HFFc6 (cell line): ENCODE measurements around the gene NFATC4. TPM values are rescaled to one million over a fixed set of nuclear protein-coding genes. Genes with fewer than 3 reads are reported as not detected.

Experiments
- DNase-seq: peaks from one replicate; pipeline ENCODE4 v3.0.0-alpha.2; 2018
- H3K27ac Mint-ChIP-seq: 2 replicates; pipeline ENCODE4 v1.8.0; 2020; ENCODE audit warnings: mild to moderate bottlenecking, mixed read lengths
- H3K27me3 Mint-ChIP-seq: 2 replicates; pipeline ENCODE4 v1.8.0; 2021; ENCODE audit warnings: mild to moderate bottlenecking, moderate library complexity, mixed read lengths; ENCODE audit not compliant: insufficient read depth
- H3K36me3 Mint-ChIP-seq: 2 replicates; pipeline ENCODE4 v1.8.0; 2021; ENCODE audit warnings: low read depth, mixed read lengths
- H3K4me1 Mint-ChIP-seq: 2 replicates; pipeline ENCODE4 v1.8.0; 2020; ENCODE audit warnings: low read depth, mixed read lengths
- H3K4me3 Mint-ChIP-seq: 2 replicates; pipeline ENCODE4 v1.8.0; 2020; ENCODE audit warnings: mild to moderate bottlenecking, moderate library complexity, mixed read lengths
- H3K9me3 Mint-ChIP-seq: 2 replicates; pipeline ENCODE4 v1.8.0; 2020; ENCODE audit warnings: mild to moderate bottlenecking, mixed read lengths
- total RNA-seq, 6 experiments: library from RNA; stranded (reverse); fragmentation: NEBNext Ultra II Directional; extraction: Animal tissue kit (Norgen Biotek cat#: 25700); gene quantifications; 2 replicates in 1 of 6; 3 replicates in 5 of 6; pipeline ENCODE4 v1.2.3, GENCODE V29; 2021
- TF ChIP-seq, protein P1 (sequence below): fragments of 200-600 bp; sonication (generic); IDR thresholded peaks from 2 replicates; pipeline ENCODE4 v1.5.0; 2021; ENCODE audit warnings: antibody characterized with exemption, mild to moderate bottlenecking

Gene NFATC4
- total RNA-seq, 6 experiments from 2014 or later = 73.4 to 81.9 (median 77.2) TPM

DNA sequence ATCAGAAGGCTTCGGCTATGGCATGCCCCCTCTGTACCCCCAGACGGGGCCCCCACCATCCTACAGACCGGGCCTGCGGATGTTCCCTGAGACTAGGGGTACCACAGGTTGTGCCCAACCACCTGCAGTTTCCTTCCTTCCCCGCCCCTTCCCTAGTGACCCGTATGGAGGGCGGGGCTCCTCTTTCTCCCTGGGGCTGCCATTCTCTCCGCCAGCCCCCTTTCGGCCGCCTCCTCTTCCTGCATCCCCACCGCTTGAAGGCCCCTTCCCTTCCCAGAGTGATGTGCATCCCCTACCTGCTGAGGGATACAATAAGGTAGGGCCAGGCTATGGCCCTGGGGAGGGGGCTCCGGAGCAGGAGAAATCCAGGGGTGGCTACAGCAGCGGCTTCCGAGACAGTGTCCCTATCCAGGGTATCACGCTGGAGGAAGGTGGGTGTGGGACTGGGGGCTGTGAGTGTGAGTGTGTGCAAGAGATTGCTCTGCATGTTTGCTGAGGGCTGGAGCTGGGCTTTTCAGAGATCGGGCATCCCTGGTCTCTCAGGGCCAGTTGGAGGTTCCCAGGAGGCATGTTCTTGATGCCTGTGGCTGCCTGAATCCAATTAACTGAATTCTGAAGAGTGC lies 8.6 kb downstream of the NFATC4 start:
- DNase-seq = no peak
- Mint-ChIP-seq H3K9me3 (no peaks in the 10 kb centered on the region), H3K4me1 (peaks cover 13% of the 10 kb centered on the region; the same call in 1 of the 2 replicates), H3K27ac (no peak overlapping the region), H3K27me3 (peaks cover 2% of the 10 kb centered on the region), H3K36me3 (peaks cover 34% of the 10 kb centered on the region), H3K4me3 (no peak overlapping the region)
- TF ChIP-seq, protein P1, sequence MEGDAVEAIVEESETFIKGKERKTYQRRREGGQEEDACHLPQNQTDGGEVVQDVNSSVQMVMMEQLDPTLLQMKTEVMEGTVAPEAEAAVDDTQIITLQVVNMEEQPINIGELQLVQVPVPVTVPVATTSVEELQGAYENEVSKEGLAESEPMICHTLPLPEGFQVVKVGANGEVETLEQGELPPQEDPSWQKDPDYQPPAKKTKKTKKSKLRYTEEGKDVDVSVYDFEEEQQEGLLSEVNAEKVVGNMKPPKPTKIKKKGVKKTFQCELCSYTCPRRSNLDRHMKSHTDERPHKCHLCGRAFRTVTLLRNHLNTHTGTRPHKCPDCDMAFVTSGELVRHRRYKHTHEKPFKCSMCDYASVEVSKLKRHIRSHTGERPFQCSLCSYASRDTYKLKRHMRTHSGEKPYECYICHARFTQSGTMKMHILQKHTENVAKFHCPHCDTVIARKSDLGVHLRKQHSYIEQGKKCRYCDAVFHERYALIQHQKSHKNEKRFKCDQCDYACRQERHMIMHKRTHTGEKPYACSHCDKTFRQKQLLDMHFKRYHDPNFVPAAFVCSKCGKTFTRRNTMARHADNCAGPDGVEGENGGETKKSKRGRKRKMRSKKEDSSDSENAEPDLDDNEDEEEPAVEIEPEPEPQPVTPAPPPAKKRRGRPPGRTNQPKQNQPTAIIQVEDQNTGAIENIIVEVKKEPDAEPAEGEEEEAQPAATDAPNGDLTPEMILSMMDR = no peak

DNA sequence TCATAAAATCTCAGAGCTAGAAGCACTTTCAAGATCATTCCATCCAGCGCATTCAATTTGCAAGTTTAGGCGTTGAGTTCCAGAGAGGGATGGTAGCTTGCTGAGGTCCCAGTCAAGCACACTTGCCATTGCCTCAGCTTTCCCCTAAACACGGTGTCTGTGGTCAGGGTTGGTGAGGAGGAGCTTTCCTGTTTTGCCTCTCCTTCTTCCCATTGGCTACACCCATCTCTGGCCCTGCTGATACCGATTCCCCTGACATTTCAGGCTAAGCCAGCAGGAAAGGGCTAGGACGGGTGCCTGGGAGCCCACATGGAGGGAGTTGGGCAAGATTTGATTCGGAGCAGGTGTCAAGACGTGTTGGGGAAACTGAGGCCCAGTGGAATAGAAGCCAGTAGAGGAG lies 9.1 kb downstream of the NFATC4 start:
- H3K4me3 Mint-ChIP-seq = no peak overlapping the region
- no peak for DNase-seq
- H3K9me3 Mint-ChIP-seq = no peaks in the 10 kb centered on the region
- H3K27me3 Mint-ChIP-seq = peaks cover 2% of the 10 kb centered on the region
- H3K27ac Mint-ChIP-seq = no peak overlapping the region
- peaks cover 32% of the 10 kb centered on the region for H3K36me3 Mint-ChIP-seq
- TF ChIP-seq, protein P1 = no peak
- peaks cover 12% of the 10 kb centered on the region; the same call in 1 of the 2 replicates for H3K4me1 Mint-ChIP-seq

DNA sequence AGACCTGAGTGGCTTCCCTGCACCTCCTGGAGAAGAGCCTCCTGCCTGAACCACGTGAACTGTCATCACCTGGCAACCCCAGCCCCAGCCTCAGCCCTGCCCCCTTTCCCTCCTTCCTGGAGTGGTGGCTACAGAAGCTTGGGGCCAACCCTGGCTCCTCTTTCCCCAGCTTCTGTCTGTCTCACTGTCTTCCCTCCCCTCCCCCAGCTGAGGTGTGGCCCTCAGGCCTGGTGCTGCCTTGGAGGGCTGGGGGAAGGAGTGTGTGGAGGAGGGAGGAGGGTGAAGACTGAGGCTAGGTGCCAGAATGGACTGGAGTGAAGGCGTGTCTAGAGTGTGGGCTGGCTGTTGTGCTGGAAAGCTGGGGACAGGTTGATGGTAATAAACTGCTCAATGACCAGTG lies 9.7 kb downstream of the NFATC4 start:
- Mint-ChIP-seq H3K27ac (no peak overlapping the region), H3K36me3 (peaks cover 28% of the 10 kb centered on the region), H3K4me3 (no peak overlapping the region), H3K27me3 (peaks cover 2% of the 10 kb centered on the region), H3K4me1 (peaks cover 12% of the 10 kb centered on the region; the same call in 1 of the 2 replicates), H3K9me3 (no peaks in the 10 kb centered on the region)
- TF ChIP-seq, protein P1 = no peak
- DNase-seq = no peak

DNA sequence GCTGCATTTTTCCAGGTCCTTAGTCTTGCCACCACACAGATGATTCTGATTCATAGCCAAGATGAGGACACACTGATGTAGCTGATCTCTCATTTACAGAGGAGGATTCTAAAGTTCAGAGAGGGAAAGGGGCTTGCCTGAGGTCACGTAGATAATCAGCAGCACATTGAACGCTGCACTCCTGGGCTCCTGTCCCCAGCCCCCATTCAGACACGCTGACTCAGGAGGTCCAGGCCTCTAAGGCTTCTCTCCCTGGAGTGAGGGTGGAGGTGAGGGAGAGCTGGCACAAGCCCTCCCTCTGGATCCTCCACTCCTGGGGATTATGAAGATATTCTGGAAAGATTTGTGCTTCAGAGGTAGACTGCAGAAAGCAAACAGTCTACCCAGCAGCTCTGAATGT lies 10.3 kb downstream of the NFATC4 start:
- peaks cover 12% of the 10 kb centered on the region; the same call in 1 of the 2 replicates for H3K4me1 Mint-ChIP-seq
- no peaks in the 10 kb centered on the region for H3K9me3 Mint-ChIP-seq
- H3K4me3 Mint-ChIP-seq = no peak overlapping the region
- H3K27ac Mint-ChIP-seq = no peak overlapping the region
- peaks cover 2% of the 10 kb centered on the region for H3K27me3 Mint-ChIP-seq
- TF ChIP-seq, protein P1 = no peak
- DNase-seq = no peak
- peaks cover 21% of the 10 kb centered on the region for H3K36me3 Mint-ChIP-seq

DNA sequence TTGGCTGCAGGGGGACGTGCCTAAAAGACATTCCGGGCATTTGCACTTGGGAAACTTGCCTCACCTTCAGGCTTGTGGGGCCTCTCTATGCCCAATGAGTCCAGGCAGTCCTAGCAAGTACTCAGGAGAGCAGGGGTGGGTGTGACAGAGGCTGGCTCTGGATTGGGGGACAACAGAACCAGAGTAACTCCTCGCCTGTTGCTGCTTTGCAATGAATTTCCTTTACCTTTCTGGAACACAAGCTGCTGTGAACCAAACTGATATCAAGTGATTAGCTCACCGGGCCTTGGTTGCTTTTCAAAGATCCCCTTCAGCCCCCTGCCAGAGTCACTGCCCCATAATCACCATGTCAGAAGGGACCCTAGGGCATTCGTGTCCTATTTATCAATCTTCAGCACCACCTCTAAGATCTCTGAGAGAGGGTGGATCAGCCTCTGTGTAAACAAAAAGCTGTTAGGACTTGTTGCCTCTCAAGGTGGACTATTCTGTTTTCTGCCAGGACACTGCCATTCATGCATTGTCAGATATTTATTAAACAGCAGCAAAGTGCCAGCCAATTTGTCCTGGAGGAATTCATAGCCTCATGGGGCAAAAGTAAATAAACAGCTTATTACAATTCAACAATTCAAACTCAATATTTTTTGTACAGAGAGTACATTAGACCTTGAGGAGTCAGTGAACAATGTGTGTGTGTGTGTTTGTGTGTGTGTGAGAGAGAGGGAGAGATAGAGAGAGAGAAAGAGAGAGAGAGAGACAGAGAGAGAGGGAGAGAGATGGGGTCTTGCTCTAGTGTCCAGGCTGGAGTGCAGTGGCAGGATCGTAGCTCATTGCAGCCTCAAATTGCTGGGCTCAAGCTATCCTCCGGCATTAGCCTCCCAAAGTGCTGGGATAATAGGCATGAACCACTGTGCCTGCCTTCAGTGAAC lies 11.3 kb downstream of the NFATC4 start:
- H3K36me3 Mint-ChIP-seq = peaks cover 12% of the 10 kb centered on the region
- H3K27me3 Mint-ChIP-seq = peaks cover 2% of the 10 kb centered on the region
- no peak for DNase-seq
- H3K4me1 Mint-ChIP-seq = peaks cover 12% of the 10 kb centered on the region; the same call in 1 of the 2 replicates
- TF ChIP-seq, protein P1 = no peak
- no peaks in the 10 kb centered on the region for H3K9me3 Mint-ChIP-seq
- no peak overlapping the region for H3K27ac Mint-ChIP-seq
- no peak overlapping the region for H3K4me3 Mint-ChIP-seq
